Gastroesophageal sphincter (tissue), 4 donors: Measurements from ENCODE around the gene PAQR3. TPM values are rescaled to one million over a fixed set of nuclear protein-coding genes. Genes with fewer than 3 reads are reported as not detected.

Experiments used
- ATAC-seq: fragments of 150-250 bp; one replicate; pipeline ENCODE4 v1.9.1; 2016; ENCODE audit warnings: mild to moderate bottlenecking, moderate library complexity
- H3K27ac ChIP-seq, 4 donors: fragments of 200-600 bp; sonication (generic) in 3 of 4; 1 replicate in 3 of 4; 2 replicates in 1 of 4; pipeline ENCODE4 v1.5.1; 2016 to 2019
- H3K27me3 ChIP-seq: fragments of 200-600 bp; sonication (generic); one replicate; pipeline ENCODE4 v1.5.1; 2019
- H3K36me3 ChIP-seq, 2 donors: fragments of 200-600 bp; sonication (generic); one replicate each; pipeline ENCODE4 v1.5.1; 2019; ENCODE audit warnings: control low read depth in 1 of 2
- H3K4me1 ChIP-seq, 3 donors: fragments of 200-600 bp; sonication (generic); 1 replicate in 2 of 3; 2 replicates in 1 of 3; pipeline ENCODE4 v1.5.1; 2016 to 2019; ENCODE audit warnings: control low read depth in 2 of 3
- H3K4me3 ChIP-seq, 2 donors: fragments of 200-600 bp; sonication (generic); one replicate each; pipeline ENCODE4 v1.5.1; 2019; ENCODE audit warnings: mild to moderate bottlenecking in 1 of 2, moderate library complexity in 1 of 2
- H3K9me3 ChIP-seq, 3 donors: fragments of 200-600 bp; sonication (generic); one replicate each; pipeline ENCODE4 v1.5.1; 2017 to 2019; ENCODE audit warnings: control low read depth in 2 of 3
- EP300 ChIP-seq: sonication (generic); formaldehyde crosslinking; IDR thresholded peaks from one replicate; pipeline ENCODE4 v1.6.1; 2017; ENCODE audit warnings: antibody characterized with exemption, mild to moderate bottlenecking
- POLR2A ChIP-seq, 2 donors: fragments of 450-650 bp; IDR thresholded peaks; one replicate each; pipeline ENCODE4 v1.6.1; 2017; ENCODE audit warnings: antibody characterized with exemption in 2 of 2, mild to moderate bottlenecking in 2 of 2, moderate library complexity in 1 of 2
- POLR2AphosphoS5 ChIP-seq: sonication (generic); formaldehyde crosslinking; IDR thresholded peaks from one replicate; pipeline ENCODE4 v1.6.1; 2017; ENCODE audit warnings: antibody characterized with exemption
- WGBS, 2 donors: methylation state at CpG; one replicate each; pipeline ENCODE4 v1.1.5; 2018; ENCODE audit warnings: low coverage in 1 of 2; 5-methylcytosine and 5-hydroxymethylcytosine counted together
- total RNA-seq, 4 donors: library from RNA; depleted of rRNA; stranded (reverse); fragments of >200 nt; gene quantifications; one replicate each; pipeline ENCODE4 v1.1.0, GENCODE V29; 2016
- TF ChIP-seq, protein P1 (sequence below), 4 experiments: fragments of 200-600 bp in 2 of 4; fragments of 450-650 bp in 2 of 4; sonication (generic) in 1 of 4; IDR thresholded peaks; one replicate each; pipeline ENCODE4 v1.5.1; 2017 to 2019; ENCODE audit warnings: antibody characterized with exemption in 4 of 4, mild to moderate bottlenecking in 2 of 4, moderate library complexity in 2 of 4

Gene PAQR3
- total RNA-seq, 4 donors from 2014 or later: 22.8 to 76.0 (median 48.0) TPM

- peaks cover 0 to 13% of the 10 kb centered on the region in 2 donors for H3K36me3 ChIP-seq
- no peaks in the 10 kb centered on the region for H3K4me1 ChIP-seq
- H3K4me3 ChIP-seq: no peak overlapping the region
- no peaks in the 10 kb centered on the region for H3K27me3 ChIP-seq
- no peaks in the 10 kb centered on the region for H3K9me3 ChIP-seq
- H3K27ac ChIP-seq: no peak overlapping the region
- TF ChIP-seq POLR2A (IDR thresholded peaks at IDR 0.05) (no peak), POLR2AphosphoS5 (no peak)
- TF ChIP-seq, protein P1, sequence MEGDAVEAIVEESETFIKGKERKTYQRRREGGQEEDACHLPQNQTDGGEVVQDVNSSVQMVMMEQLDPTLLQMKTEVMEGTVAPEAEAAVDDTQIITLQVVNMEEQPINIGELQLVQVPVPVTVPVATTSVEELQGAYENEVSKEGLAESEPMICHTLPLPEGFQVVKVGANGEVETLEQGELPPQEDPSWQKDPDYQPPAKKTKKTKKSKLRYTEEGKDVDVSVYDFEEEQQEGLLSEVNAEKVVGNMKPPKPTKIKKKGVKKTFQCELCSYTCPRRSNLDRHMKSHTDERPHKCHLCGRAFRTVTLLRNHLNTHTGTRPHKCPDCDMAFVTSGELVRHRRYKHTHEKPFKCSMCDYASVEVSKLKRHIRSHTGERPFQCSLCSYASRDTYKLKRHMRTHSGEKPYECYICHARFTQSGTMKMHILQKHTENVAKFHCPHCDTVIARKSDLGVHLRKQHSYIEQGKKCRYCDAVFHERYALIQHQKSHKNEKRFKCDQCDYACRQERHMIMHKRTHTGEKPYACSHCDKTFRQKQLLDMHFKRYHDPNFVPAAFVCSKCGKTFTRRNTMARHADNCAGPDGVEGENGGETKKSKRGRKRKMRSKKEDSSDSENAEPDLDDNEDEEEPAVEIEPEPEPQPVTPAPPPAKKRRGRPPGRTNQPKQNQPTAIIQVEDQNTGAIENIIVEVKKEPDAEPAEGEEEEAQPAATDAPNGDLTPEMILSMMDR (IDR thresholded peaks at IDR 0.05): no peak
- 55 to 60% methylated on average over 2 of the region's 2 CpGs for WGBS, 2 donors
- no peak for ATAC-seq
Measured at GRCh38 chr4:78901882-78902281, 37.4 kb downstream of the PAQR3 start.

GRCh38 chr4:78899302-78899701, 39.9 kb downstream of the PAQR3 start:
- H3K4me1 ChIP-seq: no peaks in the 10 kb centered on the region
- no peaks in the 10 kb centered on the region for H3K9me3 ChIP-seq
- no peak overlapping the region for H3K27ac ChIP-seq
- peaks cover 0 to 25% of the 10 kb centered on the region in 2 donors for H3K36me3 ChIP-seq
- ATAC-seq: no peak
- no peaks in the 10 kb centered on the region for H3K27me3 ChIP-seq
- no peak overlapping the region for H3K4me3 ChIP-seq
- TF ChIP-seq EP300: no peak
- TF ChIP-seq, protein P1 (IDR thresholded peaks at IDR 0.05): no peak
- TF ChIP-seq POLR2A (IDR thresholded peaks at IDR 0.05): no peak
- TF ChIP-seq POLR2AphosphoS5: no peak

- H3K4me1 ChIP-seq: no peaks in the 10 kb centered on the region
- ATAC-seq: no peak
- H3K36me3 ChIP-seq: peaks cover 0 to 58% of the 10 kb centered on the region in 2 donors
Measured at GRCh38 chr4:78889955-78890354, 49.3 kb downstream of the PAQR3 start.

GRCh38 chr4:78885598-78885997, 53.6 kb downstream of the PAQR3 start:
- Histone ChIP-seq H3K4me1 (no peaks in the 10 kb centered on the region), H3K27me3 (no peaks in the 10 kb centered on the region), H3K4me3 (no peak overlapping the region), H3K27ac (no peak overlapping the region), H3K9me3 (no peaks in the 10 kb centered on the region), H3K36me3 (peaks cover 0 to 42% of the 10 kb centered on the region in 2 donors)
- ATAC-seq: no peak
- no peak for TF ChIP-seq POLR2A (IDR thresholded peaks at IDR 0.05)
- no peak for TF ChIP-seq POLR2AphosphoS5
- TF ChIP-seq, protein P1 (IDR thresholded peaks at IDR 0.05): no peak
- TF ChIP-seq EP300: no peak

More at GRCh38 chr4:78889955-78890354, 49.3 kb downstream of the PAQR3 start:
- Histone ChIP-seq H3K27ac (no peak overlapping the region), H3K4me3 (no peak overlapping the region), H3K27me3 (no peaks in the 10 kb centered on the region), H3K9me3 (no peaks in the 10 kb centered on the region)
- TF ChIP-seq POLR2AphosphoS5 (no peak), POLR2A (IDR thresholded peaks at IDR 0.05) (no peak), EP300 (no peak)
- TF ChIP-seq, protein P1 (IDR thresholded peaks at IDR 0.05): no peak

- Histone ChIP-seq H3K9me3 (no peaks in the 10 kb centered on the region), H3K4me3 (no peak overlapping the region), H3K27ac (no peak overlapping the region), H3K4me1 (no peaks in the 10 kb centered on the region), H3K27me3 (no peaks in the 10 kb centered on the region), H3K36me3 (peaks cover 0 to 46% of the 10 kb centered on the region in 2 donors)
- TF ChIP-seq EP300 (no peak), POLR2A (IDR thresholded peaks at IDR 0.05) (no peak), POLR2AphosphoS5 (no peak)
- ATAC-seq: no peak
Measured at GRCh38 chr4:78880874-78881492, 58.3 kb downstream of the PAQR3 start.
